H1 (cell line): ENCODE measurements around the gene SHQ1. TPM values are rescaled to one million over a fixed set of nuclear protein-coding genes. Genes with fewer than 3 reads are reported as not detected.

Experiments used
- CTCF ChIA-PET: fragments of 300-600 bp; sonication (Branson Sonifier 250); formaldehyde crosslinking; loops from one replicate; lab custom pipeline; 2021; ENCODE audit not compliant: partially characterized antibody; lab: Charles Lee
- POLR2A ChIA-PET: fragments of 300-600 bp; sonication (Branson Sonifier 250); formaldehyde crosslinking; loops from one replicate; lab custom pipeline; 2021; ENCODE audit warnings: inconsistent platforms; ENCODE audit not compliant: partially characterized antibody; lab: Charles Lee
- DNase-seq, 2 experiments: peaks; one replicate each; pipeline versions ENCODE4 v3.0.0 to v3.0.0-alpha.2; 2010 to 2022; ENCODE audit warnings: low spot score in 2 of 2, low read depth in 1 of 2, mixed read lengths in 1 of 2
- FAIRE-seq: peaks from 2 replicates; lab custom pipeline; 2011; peaks lifted over from hg19 to GRCh38; lab: Jason Lieb, UNC
- H2AFZ ChIP-seq: 2 replicates; pipeline ENCODE4 v1.8.1; 2012; ENCODE audit warnings: low read length, inconsistent platforms
- H2AK5ac ChIP-seq: 2 replicates; pipeline ENCODE4 v1.6.1; 2013; ENCODE audit warnings: low read depth, low read length
- H2BK120ac ChIP-seq: replicated peaks from 2 replicates; pipeline ENCODE3; 2013; ENCODE audit warnings: low read depth, low read length, inconsistent platforms
- H2BK12ac ChIP-seq: 2 replicates; pipeline ENCODE4 v1.6.1; 2013; ENCODE audit warnings: low read depth, low read length
- H2BK15ac ChIP-seq: 2 replicates; pipeline ENCODE4 v1.6.1; 2013; ENCODE audit warnings: low read length
- H2BK20ac ChIP-seq: 2 replicates; pipeline ENCODE4 v1.6.1; 2013; ENCODE audit warnings: low read length
- H2BK5ac ChIP-seq: 2 replicates; pipeline ENCODE4 v1.6.1; 2013; ENCODE audit warnings: low read depth, low read length
- H3K14ac ChIP-seq: 2 replicates; pipeline ENCODE4 v1.6.1; 2013; ENCODE audit warnings: inconsistent platforms; ENCODE audit not compliant: insufficient read length
- H3K18ac ChIP-seq: 2 replicates; pipeline ENCODE4 v1.6.1; 2013; ENCODE audit warnings: low read length; ENCODE audit errors: extremely low read depth
- H3K23ac ChIP-seq: 2 replicates; pipeline ENCODE4 v1.6.1; 2013; ENCODE audit warnings: inconsistent platforms; ENCODE audit not compliant: insufficient read length
- H3K23me2 ChIP-seq: 2 replicates; pipeline ENCODE4 v1.6.1; 2013; ENCODE audit warnings: low read depth, low read length
- H3K27ac ChIP-seq: 2 replicates; pipeline ENCODE4 v1.6.1; 2011; ENCODE audit warnings: low read depth, low read length, inconsistent platforms
- H3K27me3 ChIP-seq, 4 experiments: replicated peaks in 1 of 4; 1 replicate in 1 of 4; 2 replicates in 3 of 4; pipeline versions ENCODE4 v1.6.1 to v1.8.1; 2011 to 2013; ENCODE audit warnings: low read length in 3 of 4, mild to moderate bottlenecking in 3 of 4, inconsistent platforms in 2 of 4, mixed read lengths in 2 of 4, moderate library complexity in 1 of 4; ENCODE audit not compliant: control insufficient read depth in 3 of 4, insufficient read depth in 3 of 4; ENCODE audit errors: extremely low read depth in 1 of 4
- H3K36me3 ChIP-seq, 4 experiments: 2 replicates each; pipeline versions ENCODE4 v1.6.1 to v1.8.1; 2011 to 2013; ENCODE audit warnings: mild to moderate bottlenecking in 4 of 4, low read length in 3 of 4, moderate library complexity in 2 of 4, control low read depth in 1 of 4, inconsistent platforms in 1 of 4; ENCODE audit not compliant: insufficient read depth in 4 of 4, control insufficient read depth in 2 of 4
- H3K4ac ChIP-seq: replicated peaks from 2 replicates; pipeline ENCODE3; 2013; ENCODE audit warnings: low read length, low read depth, mixed read lengths, inconsistent platforms; ENCODE audit not compliant: insufficient read length
- H3K4me1 ChIP-seq, 4 experiments: replicated peaks in 1 of 4; 1 replicate in 1 of 4; 2 replicates in 3 of 4; pipeline versions ENCODE4 v1.6.1 to v1.8.1; 2011 to 2013; ENCODE audit warnings: low read length in 3 of 4, inconsistent platforms in 2 of 4, mixed read lengths in 1 of 4; ENCODE audit not compliant: insufficient read depth in 4 of 4, control insufficient read depth in 3 of 4
- H3K4me2 ChIP-seq, 2 experiments: 2 replicates each; pipeline versions ENCODE4 v1.6.1 to v1.8.1; 2011 to 2013; ENCODE audit warnings: low read depth in 2 of 2, low read length in 2 of 2, control low read depth in 1 of 2, inconsistent platforms in 1 of 2, mild to moderate bottlenecking in 1 of 2; ENCODE audit not compliant: insufficient read depth in 1 of 2
- H3K4me3 ChIP-seq, 4 experiments: fragments of 200-600, 300-600 bp in 1 of 4; sonication (generic), shearing (Covaris generic), sonication (Bioruptor Twin) in 1 of 4; 2 replicates each; pipeline versions ENCODE4 v1.5.1 to v1.8.1; 2011 to 2016; ENCODE audit warnings: low read length in 4 of 4, low read depth in 3 of 4, control low read depth in 2 of 4, inconsistent platforms in 2 of 4, mild to moderate bottlenecking in 2 of 4, mixed read lengths in 1 of 4, moderate library complexity in 1 of 4; ENCODE audit not compliant: insufficient read depth in 2 of 4; ENCODE audit errors: extremely low read depth in 1 of 4
- H3K56ac ChIP-seq: replicated peaks from 2 replicates; pipeline ENCODE3; 2013; ENCODE audit warnings: low read depth, mild to moderate bottlenecking, mixed read lengths, low read length, inconsistent platforms; ENCODE audit not compliant: insufficient read length
- H3K79me1 ChIP-seq: 2 replicates; pipeline ENCODE4 v1.6.1; 2013; ENCODE audit warnings: low read depth, low read length, control low read depth
- H3K79me2 ChIP-seq, 2 experiments: 2 replicates each; pipeline versions ENCODE4 v1.6.1 to v1.8.1; 2012 to 2013; ENCODE audit warnings: low read length in 2 of 2, mild to moderate bottlenecking in 2 of 2, inconsistent platforms in 1 of 2; ENCODE audit not compliant: insufficient read depth in 2 of 2, control insufficient read depth in 1 of 2
- H3K9ac ChIP-seq, 4 experiments: replicated peaks in 1 of 4; 1 replicate in 1 of 4; 2 replicates in 3 of 4; pipeline versions ENCODE4 v1.6.1 to v1.8.1; 2011 to 2013; ENCODE audit warnings: low read depth in 3 of 4, low read length in 3 of 4, control low read depth in 2 of 4, mild to moderate bottlenecking in 2 of 4, moderate library complexity in 2 of 4, inconsistent platforms in 1 of 4; ENCODE audit errors: extremely low read depth in 1 of 4
- H3K9me3 ChIP-seq, 2 experiments: 2 replicates each; pipeline versions ENCODE4 v1.6.1 to v1.8.1; 2012 to 2013; ENCODE audit warnings: mild to moderate bottlenecking in 2 of 2, moderate library complexity in 2 of 2, control low read depth in 1 of 2, inconsistent platforms in 1 of 2, low read depth in 1 of 2, low read length in 1 of 2, mixed read lengths in 1 of 2; ENCODE audit not compliant: insufficient read depth in 2 of 2
- H4K20me1 ChIP-seq, 2 experiments: replicated peaks in 1 of 2; 2 replicates each; pipeline versions ENCODE3 to v1.8.1; 2011 to 2013; ENCODE audit warnings: inconsistent platforms in 2 of 2, low read length in 2 of 2, mild to moderate bottlenecking in 1 of 2; ENCODE audit not compliant: insufficient read depth in 2 of 2, control insufficient read depth in 1 of 2
- H4K5ac ChIP-seq: 2 replicates; pipeline ENCODE4 v1.6.1; 2013; ENCODE audit warnings: low read length, low read depth, mixed read lengths, inconsistent platforms; ENCODE audit not compliant: insufficient read length
- H4K8ac ChIP-seq: 2 replicates; pipeline ENCODE4 v1.8.0; 2013; ENCODE audit warnings: mild to moderate bottlenecking, moderate library complexity, low read length, inconsistent platforms; ENCODE audit not compliant: insufficient read depth; ENCODE audit errors: extremely low read depth
- H4K91ac ChIP-seq: replicated peaks from 2 replicates; pipeline ENCODE3; 2013; ENCODE audit warnings: low read length, mixed read lengths, inconsistent platforms; ENCODE audit not compliant: insufficient read length
- CBX5 ChIP-seq: fragments of 300-800, 300-1000 bp; sonication (generic); IDR thresholded peaks from 2 replicates; pipeline ENCODE4 v1.7.1; 2016; ENCODE audit warnings: antibody characterized with exemption, low read length, low read depth
- CBX8 ChIP-seq: fragments of 300-800, 300-1000 bp; sonication (generic); IDR thresholded peaks from 2 replicates; pipeline ENCODE4 v1.7.1; 2016; ENCODE audit warnings: low read depth, low read length, borderline replicate concordance
- CTBP2 ChIP-seq: IDR thresholded peaks from 2 replicates; pipeline ENCODE4 v1.7.0; 2011; ENCODE audit warnings: borderline replicate concordance, mild to moderate bottlenecking, moderate library complexity, mixed read lengths, low read length; ENCODE audit not compliant: insufficient read depth, insufficient read length
- FOSL1 ChIP-seq: IDR thresholded peaks from 2 replicates; pipeline ENCODE4 v1.6.1; 2011; ENCODE audit warnings: mild to moderate bottlenecking, low read depth, low read length, moderate library complexity; ENCODE audit not compliant: insufficient read depth
- HDAC2 ChIP-seq, 2 experiments: fragments of 300-600 bp in 1 of 2; sonication (generic) in 1 of 2; IDR thresholded peaks; 2 replicates each; pipeline ENCODE4 v1.6.1; 2011 to 2012; ENCODE audit warnings: low read depth in 2 of 2, low read length in 2 of 2, mild to moderate bottlenecking in 2 of 2, moderate library complexity in 2 of 2, borderline replicate concordance in 1 of 2, inconsistent platforms in 1 of 2
- MAX ChIP-seq: IDR thresholded peaks from 2 replicates; pipeline ENCODE4 v1.6.1; 2012; ENCODE audit warnings: inconsistent platforms
- POLR2AphosphoS5 ChIP-seq: IDR thresholded peaks from 2 replicates; pipeline ENCODE4 v1.6.1; 2011; ENCODE audit warnings: low read depth, low read length
- SIX5 ChIP-seq: IDR thresholded peaks from 2 replicates; pipeline ENCODE4 v1.6.1; 2011; ENCODE audit warnings: mild to moderate bottlenecking, low read depth, low read length
- TAF1 ChIP-seq: IDR thresholded peaks from 2 replicates; pipeline ENCODE4 v1.6.1; 2011; ENCODE audit warnings: mild to moderate bottlenecking, low read depth, low read length
- WGBS, 2 experiments: shearing (Covaris generic) in 1 of 2; methylation state at CpG; one replicate each; pipeline versions ENCODE4 v1.1.6 to v1.1.7; 2013 to 2015; ENCODE audit warnings: low lambda C conversion rate in 2 of 2, mixed read lengths in 2 of 2, inconsistent platforms in 1 of 2, low coverage in 1 of 2, missing lambda C conversion rate in 1 of 2; ENCODE audit not compliant: insufficient replicate concordance in 2 of 2, insufficient coverage in 1 of 2, insufficient read length in 1 of 2; ENCODE audit errors: extremely low coverage in 1 of 2, missing lambda C conversion rate in 1 of 2; 5-methylcytosine and 5-hydroxymethylcytosine counted together
- polyA plus RNA-seq, 7 experiments: library from polyadenylated mRNA; depleted of rRNA in 3 of 7; stranded (reverse) in 5 of 7; unstranded in 2 of 7; fragments of >200 nt in 5 of 7; fragments of 200-250 nt in 2 of 7; gene quantifications; 1 replicate in 5 of 7; 2 replicates in 1 of 7; 4 replicates in 1 of 7; pipeline versions ENCODE4 v1.2.1 to v1.2.3, GENCODE V29; 2011 to 2013; ENCODE audit warnings: missing spikeins in 2 of 7, mixed read lengths in 2 of 7
- total RNA-seq: library from RNA; stranded (reverse); fragmentation: NEBNext Ultra II Directional; extraction: Animal tissue kit (Norgen Biotek cat#: 25700); gene quantifications from 2 replicates; pipeline ENCODE4 v1.2.1, GENCODE V29; 2021

The SHQ1 gene
- total and polyA plus RNA-seq, 2 of the 8 experiments (the other 6 are each of a cell fraction or from before 2014, with no cell fraction given), result 10.7 to 34.4 TPM

- Histone ChIP-seq H2AK5ac (no peak overlapping the region), H3K27ac (no peak overlapping the region), H3K23ac (no peak overlapping the region), H2BK20ac (no peak overlapping the region), H3K9me3 (no peaks in the 10 kb centered on the region), H3K18ac (no peak overlapping the region), H2BK15ac (0 out of 2 replicates have a peak overlapping the region, but pooled peaks have one; percentile 21), H4K91ac (no peak overlapping the region), H2BK5ac (no peak overlapping the region), H3K79me2 (no peaks in the 10 kb centered on the region), H3K4ac (no peak overlapping the region), H4K20me1 (no peaks in the 10 kb centered on the region), H3K4me3 (no peak overlapping the region), H3K4me1 (peaks cover 0 to 11% (median 7%) of the 10 kb centered on the region in 4 experiments; a peak in 3 of 7 replicates), H3K27me3 (no peaks in the 10 kb centered on the region; a peak in 1 of 7 replicates), H3K56ac (no peak overlapping the region), H3K4me2 (no peak overlapping the region), H2BK120ac (no peak overlapping the region), H3K14ac (no peak overlapping the region), H3K36me3 (no peaks in the 10 kb centered on the region), H3K9ac (no peak overlapping the region), H3K23me2 (no peaks in the 10 kb centered on the region), H3K79me1 (no peaks in the 10 kb centered on the region), H4K8ac (peak overlapping the region; percentile 46; the same call in 1 of the 2 replicates), H2BK12ac (no peak overlapping the region), H4K5ac (no peak overlapping the region), H2AFZ (no peak overlapping the region)
- TF ChIP-seq HDAC2 (IDR thresholded peaks at IDR 0.05; ENCODE audit: borderline replicate concordance in 1 of 2, low read depth in 2 of 2, low read length in 2 of 2), result no peak
- no peak for TF ChIP-seq FOSL1
- no peak for TF ChIP-seq CBX5
- TF ChIP-seq SIX5, result no peak
- TF ChIP-seq TAF1, result no peak
- TF ChIP-seq CBX8, result no peak
- no peak for TF ChIP-seq MAX
- no peak for TF ChIP-seq CTBP2
- TF ChIP-seq POLR2AphosphoS5, result no peak
- no peak for FAIRE-seq
- 73% methylated on average over 5 of the region's 5 CpGs; no CpG with 5 or more reads in 1 of the 2 experiments for WGBS, 2 experiments
- ChIA-PET CTCF (interaction anchor here (0.7 to 3.3 kb wide), 3 partner anchors 16 to 123 kb away, joined by 3 to 14 read pairs (median 8); no protein-coding TSS in a partner anchor), POLR2A (interaction anchor here (0.7 kb wide), 1 partner anchor 13 kb away, joined by 3 read pairs; no protein-coding TSS in a partner anchor)
- DNase-seq, result no peak
Measured at GRCh38 chr3:72699631-72700030, 148.6 kb downstream of the SHQ1 start.
